H7 (cell line): Measurements from ENCODE around the gene RESF1. TPM values are rescaled to one million over a fixed set of nuclear protein-coding genes. Genes with fewer than 3 reads are reported as not detected.

ENCODE experiments used
- DNase-seq: peaks from one replicate; pipeline ENCODE4 v3.0.0; 2012
- H3K27me3 ChIP-seq: 2 replicates; pipeline ENCODE4 v1.6.0; 2011; ENCODE audit warnings: mild to moderate bottlenecking, low read length; ENCODE audit not compliant: control insufficient read depth, insufficient read depth
- H3K36me3 ChIP-seq: replicated peaks from 2 replicates; pipeline ENCODE4 v1.5.1; 2011; ENCODE audit warnings: low read length; ENCODE audit not compliant: control insufficient read depth, insufficient read depth
- H3K4me3 ChIP-seq: 2 replicates; pipeline ENCODE4 v1.5.1; 2011; ENCODE audit warnings: low read depth, mild to moderate bottlenecking, control low read depth, low read length, moderate library complexity; ENCODE audit not compliant: insufficient read depth
- total RNA-seq: library from RNA; depleted of rRNA; stranded (reverse); fragments of >200 nt; shearing (Covaris generic); gene quantifications from 2 replicates; pipeline ENCODE4 v1.2.3, GENCODE V29; 2014

The RESF1 gene
- total RNA-seq, 1 experiment from 2014 or later, result 51.8 TPM

GRCh38 chr12:31951939-31952338, 7.3 kb upstream of the RESF1 start:
- H3K4me3 ChIP-seq, result no peak overlapping the region
- DNase-seq, result no peak
- H3K27me3 ChIP-seq, result no peaks in the 10 kb centered on the region
- H3K36me3 ChIP-seq, result no peaks in the 10 kb centered on the region

- no peak for DNase-seq
- Histone ChIP-seq H3K36me3 (no peaks in the 10 kb centered on the region), H3K27me3 (no peaks in the 10 kb centered on the region), H3K4me3 (no peak overlapping the region)
These were observed 6.8 kb upstream of the RESF1 start for GRCh38 chr12:31952418-31952817.

GRCh38 chr12:31954925-31955858, 4.0 kb upstream of the RESF1 start:
- DNase-seq, result no peak
- no peaks in the 10 kb centered on the region for H3K27me3 ChIP-seq
- no peaks in the 10 kb centered on the region for H3K36me3 ChIP-seq
- no peak overlapping the region for H3K4me3 ChIP-seq

GRCh38 chr12:31958569-31959160, 550 bp upstream of the RESF1 start:
- Histone ChIP-seq H3K4me3 (peak overlapping the region; percentile 69), H3K36me3 (peaks cover 13% of the 10 kb centered on the region), H3K27me3 (no peaks in the 10 kb centered on the region)
- peak; percentile 27 for DNase-seq

GRCh38 chr12:31959701-31960391, 631 bp downstream of the RESF1 start:
- H3K27me3 ChIP-seq, result no peaks in the 10 kb centered on the region
- peaks cover 18% of the 10 kb centered on the region for H3K36me3 ChIP-seq
- DNase-seq, result peak; percentile 36
- H3K4me3 ChIP-seq, result peak overlapping the region; percentile 69

- DNase-seq, result no peak
- Histone ChIP-seq H3K27me3 (no peaks in the 10 kb centered on the region), H3K36me3 (peaks cover 21% of the 10 kb centered on the region), H3K4me3 (peak overlapping the region; percentile 69)
These were observed 1.9 kb downstream of the RESF1 start for GRCh38 chr12:31961137-31961536.

- H3K27me3 ChIP-seq, result no peaks in the 10 kb centered on the region
- no peak overlapping the region for H3K4me3 ChIP-seq
- peaks cover 21% of the 10 kb centered on the region for H3K36me3 ChIP-seq
- DNase-seq, result no peak
These were observed 2.9 kb downstream of the RESF1 start for GRCh38 chr12:31962076-31962475.

- Histone ChIP-seq H3K36me3 (peaks cover 21% of the 10 kb centered on the region), H3K4me3 (no peak overlapping the region), H3K27me3 (no peaks in the 10 kb centered on the region)
- no peak for DNase-seq
These were observed 5.1 kb downstream of the RESF1 start for GRCh38 chr12:31964280-31964679.

GRCh38 chr12:31965090-31965489, 5.9 kb downstream of the RESF1 start:
- no peak overlapping the region for H3K4me3 ChIP-seq
- H3K27me3 ChIP-seq, result no peaks in the 10 kb centered on the region
- peak; percentile 35 for DNase-seq
- peaks cover 23% of the 10 kb centered on the region for H3K36me3 ChIP-seq

- Histone ChIP-seq H3K4me3 (no peak overlapping the region), H3K36me3 (peaks cover 22% of the 10 kb centered on the region), H3K27me3 (no peaks in the 10 kb centered on the region)
- peak; percentile 45 for DNase-seq
These were observed 7.5 kb downstream of the RESF1 start for GRCh38 chr12:31966558-31967205.

GRCh38 chr12:31967539-31967938, 8.3 kb downstream of the RESF1 start:
- H3K4me3 ChIP-seq, result no peak overlapping the region
- peaks cover 21% of the 10 kb centered on the region for H3K36me3 ChIP-seq
- DNase-seq, result peak; percentile 33

GRCh38 chr12:31970199-31970598, 11.0 kb downstream of the RESF1 start:
- H3K27me3 ChIP-seq, result no peaks in the 10 kb centered on the region
- H3K36me3 ChIP-seq, result peaks cover 27% of the 10 kb centered on the region
- H3K4me3 ChIP-seq, result no peak overlapping the region
- no peak for DNase-seq

More at GRCh38 chr12:31967539-31967938, 8.3 kb downstream of the RESF1 start:
- H3K27me3 ChIP-seq, result no peaks in the 10 kb centered on the region

- Histone ChIP-seq H3K27me3 (no peaks in the 10 kb centered on the region), H3K4me3 (no peak overlapping the region), H3K36me3 (peaks cover 27% of the 10 kb centered on the region)
- no peak for DNase-seq
These were observed 14.6 kb downstream of the RESF1 start for GRCh38 chr12:31973818-31974217.

- H3K4me3 ChIP-seq, result no peak overlapping the region
- no peak for DNase-seq
- H3K36me3 ChIP-seq, result peaks cover 31% of the 10 kb centered on the region
- no peaks in the 10 kb centered on the region for H3K27me3 ChIP-seq
These were observed 15.5 kb downstream of the RESF1 start for GRCh38 chr12:31974673-31975072.
